Suppressor macrophage treated with lipopolysaccharide for 4 hours (primary cell): ENCODE results near the gene TNC.
A peak's percentile ranks its signal among the peaks of the same experiment; 100 is the strongest.

Experiments used
- DNase-seq: peaks from one replicate; pipeline ENCODE4 v3.0.0-alpha.2; 2020

TNC gene

DNA sequence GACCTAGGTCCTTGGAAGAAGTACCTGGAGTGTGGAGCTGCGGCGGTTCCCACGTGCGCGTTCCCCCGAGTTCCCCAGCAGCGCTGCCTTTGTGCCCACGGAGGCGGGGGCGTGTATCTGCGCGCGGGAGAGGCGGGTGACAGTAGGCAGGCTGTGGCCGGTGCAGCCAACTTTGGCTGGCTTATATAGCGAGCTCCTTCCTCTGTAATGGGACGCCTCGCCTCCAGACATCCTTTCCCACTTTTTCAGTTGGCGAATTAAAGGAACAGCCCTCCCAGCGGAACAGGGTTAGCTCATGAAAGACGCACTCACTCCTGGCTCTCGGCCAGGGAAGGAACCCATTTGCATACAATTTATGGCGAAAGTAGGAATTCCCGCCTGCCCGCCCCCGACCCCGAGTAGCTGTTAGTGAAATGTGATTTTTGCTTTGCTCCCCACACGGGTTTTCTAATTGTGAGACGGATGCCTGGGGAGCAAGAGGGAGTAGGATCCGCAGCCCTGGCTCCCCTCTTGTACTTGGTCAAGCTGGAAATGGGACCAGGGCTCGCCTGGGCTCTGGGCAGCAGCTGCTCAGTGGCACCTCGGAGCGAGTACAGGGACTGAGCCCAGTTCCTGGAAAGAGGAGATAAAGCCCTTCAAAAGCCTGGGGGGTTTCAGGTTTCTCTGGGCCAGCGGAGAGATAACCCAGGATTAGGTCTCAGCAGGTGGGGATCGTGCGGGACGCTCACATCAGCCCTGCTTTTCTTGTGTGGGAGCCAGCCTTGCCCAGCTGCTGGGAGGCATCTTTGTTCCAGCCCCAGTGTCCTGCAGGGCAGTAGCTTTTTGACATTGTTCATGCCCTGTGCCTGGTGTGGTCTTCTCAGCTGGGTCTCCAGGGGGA, at the start of gene TNC:
TSS of gene TNC (minus strand) at position 159 of the 880 bp plus-strand sequence. CDS start 27,139 bp downstream, outside the sequence.
- peak; percentile 77 for DNase-seq

GRCh38 chr9:115167175-115167574, 49.2 kb upstream of the TNC start:
- DNase-seq = no peak

GRCh38 chr9:115165233-115165632, 47.3 kb upstream of the TNC start:
- DNase-seq = no peak

DNA sequence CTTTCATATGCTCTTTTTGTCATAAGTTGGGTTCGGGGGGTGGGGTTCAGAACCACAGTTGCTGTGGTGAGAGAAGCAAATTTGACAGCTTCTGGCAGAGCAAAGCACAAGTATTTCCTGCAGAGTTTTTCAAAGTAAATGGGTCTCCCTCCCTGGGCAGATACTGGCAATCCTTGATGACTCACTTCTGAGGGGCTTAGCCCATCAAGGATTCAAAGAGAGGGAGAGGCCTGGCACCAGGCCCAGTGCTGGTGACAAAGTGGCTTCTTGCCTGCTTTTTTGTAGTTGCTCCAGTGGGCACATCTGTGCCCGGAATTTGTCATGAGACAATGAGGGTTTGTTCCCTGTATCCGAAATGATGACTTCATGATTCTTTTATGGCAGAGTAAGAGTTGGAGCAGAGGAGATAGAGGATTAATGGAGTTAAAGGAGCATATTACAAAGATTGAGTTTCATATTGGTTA, 46.6 kb upstream of the TNC start:
- DNase-seq = no peak

DNA sequence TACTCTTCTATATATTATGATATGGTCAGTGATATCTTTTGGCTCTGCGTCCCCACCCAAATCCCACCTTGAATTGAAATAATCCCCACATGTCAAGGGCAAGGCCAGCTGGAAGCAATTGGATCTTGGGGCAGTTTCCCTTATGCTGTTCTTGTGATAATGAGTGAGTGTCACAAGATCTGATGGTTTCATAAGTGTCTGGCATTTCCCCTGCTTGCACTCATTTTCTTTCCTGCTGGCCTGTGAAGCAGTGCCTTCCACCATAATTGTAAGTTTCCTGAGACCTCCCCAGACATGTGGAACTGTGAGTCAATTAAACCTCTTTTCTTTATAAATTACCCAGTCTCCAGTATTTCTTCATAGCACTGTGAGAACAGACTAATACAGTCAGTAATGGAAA, 45.0 kb upstream of the TNC start:
- DNase-seq = no peak

- no peak for DNase-seq
Observed at GRCh38 chr9:115161446-115161845, 43.5 kb upstream of the TNC start.

- no peak for DNase-seq
Observed at GRCh38 chr9:115158661-115159481, 40.9 kb upstream of the TNC start.

GRCh38 chr9:115157245-115157674, 39.3 kb upstream of the TNC start:
- no peak for DNase-seq

- DNase-seq = no peak
Observed at GRCh38 chr9:115155037-115155436, 37.1 kb upstream of the TNC start.

DNA sequence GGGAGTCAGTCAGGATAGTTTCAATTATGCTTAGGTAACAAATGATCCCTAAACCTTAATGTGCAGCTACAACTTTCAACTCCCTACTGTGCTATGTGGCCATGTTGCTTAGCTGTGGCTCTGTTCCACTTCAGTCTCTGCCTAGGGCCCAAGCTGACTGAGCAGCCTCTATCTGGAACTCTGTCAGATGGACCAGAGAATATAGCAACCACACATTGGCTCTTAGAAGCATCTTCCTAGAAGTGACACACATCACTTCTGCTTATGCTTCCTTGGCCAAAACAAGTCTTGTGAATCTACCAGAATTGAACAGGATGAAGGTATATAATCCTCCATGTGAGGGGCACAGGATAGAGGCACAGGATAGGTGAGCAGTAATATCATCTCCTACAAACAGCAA, 36.7 kb upstream of the TNC start:
- no peak for DNase-seq

DNA sequence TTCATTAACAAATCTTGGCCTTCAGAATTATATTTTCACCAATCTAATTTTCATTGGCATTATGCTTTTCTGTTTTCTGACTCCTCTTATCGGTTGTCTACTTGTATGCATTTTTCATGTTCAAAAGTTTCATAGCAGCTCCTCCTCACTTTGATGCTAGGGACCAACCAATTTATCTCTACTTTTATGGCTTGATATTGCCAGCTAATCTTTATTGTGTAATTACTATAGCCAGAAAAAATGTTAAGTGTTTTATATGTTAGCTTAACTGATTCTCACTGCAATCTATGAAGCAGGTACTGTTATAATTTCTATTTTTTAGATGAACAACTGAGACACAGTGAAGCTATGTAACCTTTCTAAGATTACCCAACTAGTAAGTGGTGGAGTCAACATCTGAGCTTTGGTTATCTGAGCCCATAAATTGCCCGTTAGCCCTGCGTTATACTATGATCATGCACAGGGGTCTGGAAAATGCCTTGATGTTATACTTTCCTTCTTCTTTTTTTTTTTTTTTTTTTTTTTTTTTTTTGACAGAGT, 34.4 kb upstream of the TNC start:
- DNase-seq = no peak

DNA sequence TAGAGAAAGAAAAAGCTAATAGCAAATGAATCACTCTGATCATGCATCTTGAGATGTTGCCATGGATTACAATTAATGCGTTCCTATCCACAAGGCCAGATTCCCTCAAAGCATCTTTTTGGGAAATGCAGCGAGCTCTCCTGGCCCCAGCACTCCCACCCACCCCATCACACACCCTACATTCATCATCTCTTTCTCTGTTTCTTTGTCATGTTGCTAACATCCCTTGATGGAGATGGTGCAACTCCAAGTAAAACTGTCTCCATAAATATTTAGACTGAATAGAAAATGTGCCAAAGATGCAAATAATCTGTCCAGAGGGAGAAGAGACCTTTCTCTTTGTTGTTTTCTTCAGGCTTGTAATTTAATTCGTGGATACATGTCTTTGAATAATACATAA, 30.8 kb upstream of the TNC start:
- DNase-seq = no peak

DNA sequence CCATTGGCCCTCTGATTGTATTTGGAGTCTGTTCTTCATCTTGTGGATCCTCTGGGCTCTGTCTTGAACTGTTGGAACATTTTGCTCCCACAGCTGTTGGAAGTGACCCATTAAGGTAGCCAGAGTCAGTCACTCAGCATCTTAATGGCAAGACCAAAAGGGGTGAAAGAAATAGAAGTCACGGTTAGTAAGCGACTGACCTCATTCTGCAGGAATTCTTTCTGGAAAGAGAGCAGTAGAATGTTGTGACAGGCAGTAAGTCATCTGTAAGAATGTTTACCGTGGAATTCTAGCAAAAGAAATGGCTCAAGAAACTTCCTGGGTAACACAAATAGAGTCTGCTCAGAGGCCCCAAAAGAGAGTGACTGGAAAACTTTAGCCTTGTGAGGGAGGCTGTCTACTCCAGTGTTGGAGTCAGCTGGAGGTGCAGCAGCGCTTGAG, 28.6 kb upstream of the TNC start:
- no peak for DNase-seq

GRCh38 chr9:115144706-115145105, 26.7 kb upstream of the TNC start:
- no peak for DNase-seq

GRCh38 chr9:115143689-115144088, 25.7 kb upstream of the TNC start:
- DNase-seq = no peak

DNA sequence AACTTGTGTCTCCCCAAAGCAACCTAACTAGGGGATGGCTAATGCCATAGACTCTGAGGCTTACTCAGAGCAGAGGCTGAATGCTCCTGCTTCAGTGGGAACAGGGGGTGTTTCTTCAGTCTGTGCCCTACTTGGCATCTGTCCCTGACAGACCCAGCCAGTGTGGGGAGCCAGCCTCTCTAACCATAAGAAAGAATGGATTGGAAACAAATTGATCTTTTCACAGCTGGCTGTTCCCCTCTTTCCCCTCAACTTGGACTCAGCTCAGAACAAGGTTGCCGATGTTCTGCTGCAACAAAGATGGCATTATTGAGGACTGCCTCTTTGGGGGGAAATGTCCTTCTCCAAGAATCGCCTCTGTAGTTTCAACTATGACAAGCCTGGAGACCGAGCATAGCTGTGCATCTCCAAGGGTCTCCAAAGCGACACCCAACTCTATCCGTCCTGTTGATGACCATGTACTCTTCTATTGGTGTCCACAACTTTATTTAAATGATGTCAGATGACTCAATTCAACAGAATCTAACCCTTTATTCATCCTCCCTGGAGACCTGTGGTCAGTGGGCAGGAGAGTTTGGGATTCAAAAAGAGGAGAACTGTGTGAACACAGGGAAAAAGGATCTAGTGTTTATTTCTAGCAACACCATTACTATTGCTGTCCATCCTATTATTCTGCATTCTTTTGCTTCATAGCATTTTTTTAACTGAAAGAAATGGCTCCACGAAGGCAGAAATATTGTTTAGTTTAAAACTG, 24.7 kb upstream of the TNC start:
- DNase-seq = no peak

DNA sequence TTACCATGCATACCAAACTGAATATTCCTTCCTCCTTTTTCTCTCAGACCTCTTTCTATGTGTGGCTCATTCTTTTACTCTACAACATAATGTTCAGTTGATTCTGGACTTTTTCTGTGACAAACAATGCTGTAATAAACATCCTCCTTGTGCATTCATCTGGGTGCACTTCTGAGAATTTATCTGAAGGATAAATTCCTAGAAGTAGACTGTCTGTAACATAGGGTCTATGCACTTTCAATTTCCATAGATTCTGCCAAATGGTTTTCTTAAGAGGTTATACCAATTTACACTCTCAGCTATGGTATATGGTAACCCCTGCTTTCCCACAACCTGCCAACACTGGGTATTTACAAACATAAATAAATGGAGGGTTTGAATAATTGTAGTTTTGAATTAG, 24.1 kb upstream of the TNC start:
- no peak for DNase-seq

DNA sequence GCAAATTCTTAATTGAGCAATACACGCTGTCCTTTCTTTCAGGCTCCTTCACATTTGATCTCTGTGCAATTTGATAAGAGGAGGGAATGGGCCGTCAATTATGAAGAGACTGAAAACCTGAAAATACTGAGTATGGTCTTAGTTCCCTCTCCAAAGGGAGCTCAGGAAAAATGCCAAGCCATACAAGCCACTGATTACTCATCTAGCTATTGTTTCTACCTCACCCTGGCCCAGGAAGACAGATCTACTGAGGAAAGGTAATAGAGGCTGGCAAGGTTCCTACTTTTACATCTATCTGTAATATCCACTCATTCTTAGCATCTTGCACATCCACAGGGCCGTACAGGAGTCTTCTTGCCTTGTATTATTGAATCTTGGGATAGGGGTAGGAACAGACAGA, 23.7 kb upstream of the TNC start:
- no peak for DNase-seq

- DNase-seq = no peak
Observed at GRCh38 chr9:115138151-115138550, 20.2 kb upstream of the TNC start.

- DNase-seq = no peak
Observed at GRCh38 chr9:115137526-115137925, 19.6 kb upstream of the TNC start.

GRCh38 chr9:115135821-115136778, 18.1 kb upstream of the TNC start:
- no peak for DNase-seq

DNA sequence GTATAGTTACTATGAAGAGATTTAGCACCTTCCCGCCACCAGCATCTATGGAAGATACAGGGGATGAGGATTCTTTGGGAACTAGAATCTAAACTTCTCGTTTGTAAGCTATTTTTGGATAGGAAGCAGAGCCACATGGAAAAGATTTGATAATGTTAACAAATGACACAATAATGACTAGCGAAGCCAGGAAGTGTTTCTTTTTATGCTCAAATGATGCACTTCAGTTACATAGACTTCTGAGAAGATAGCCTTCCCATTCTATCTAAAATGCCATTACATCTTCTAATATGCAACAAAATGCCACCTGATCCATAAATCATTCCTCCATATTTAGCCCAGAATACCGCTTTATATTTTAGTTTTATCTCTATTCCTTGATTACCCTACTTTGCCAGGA, 17.0 kb upstream of the TNC start:
- no peak for DNase-seq
